ENCODE results near the gene CFTR.

- TF ChIP-seq HDAC6 (IDR thresholded peaks at IDR 0.05; ENCODE audit: unreplicated experiment), result no peak
- no peak for TF ChIP-seq ZNF207 (IDR thresholded peaks at IDR 0.05; ENCODE audit: borderline replicate concordance)
- no peak for TF ChIP-seq CTCF (IDR thresholded peaks at IDR 0.05 in 2 of 3, conservative IDR thresholded peaks at IDR 0.05 in 1 of 3; ENCODE audit: control insufficient read depth in 2 of 3, extremely low read depth in 1 of 3, insufficient read depth in 1 of 3, low read depth in 3 of 3, low read length in 3 of 3)
- no peak for TF ChIP-seq CREB1 (IDR thresholded peaks at IDR 0.05; ENCODE audit: low read depth)
- TF ChIP-seq MAX (IDR thresholded peaks at IDR 0.05; ENCODE audit: low read depth, low read length), result no peak
- TF ChIP-seq GABPA (IDR thresholded peaks at IDR 0.05; ENCODE audit: low read depth), result no peak
Measured at GRCh38 chr7:117548035-117548434, 68.2 kb downstream of the CFTR start.

Measured in GM12878 (cell line).